Epithelial cell of esophagus (primary cell): Measurements from ENCODE around the gene BCAT1.
"Not testable (repeated sequence)": the region's sequence is repeated elsewhere in the genome, so short reads cannot be mapped to it uniquely, and the experiment has no call there.

ENCODE experiments used
- DNase-seq: peaks from one replicate; pipeline ENCODE4 v3.0.0; 2010; ENCODE audit warnings: low read depth
- H3K4me3 ChIP-seq: 2 replicates; pipeline ENCODE4 v1.5.1; 2011; ENCODE audit warnings: mild to moderate bottlenecking, low read length, control low read depth
- TF ChIP-seq, protein P1 (sequence below): IDR thresholded peaks from 2 replicates; pipeline ENCODE4 v1.5.1; 2011; ENCODE audit warnings: low read depth, mild to moderate bottlenecking, low read length, control low read depth, inconsistent platforms; ENCODE audit not compliant: insufficient read depth; ENCODE audit errors: missing control alignments

BCAT1 gene

DNA sequence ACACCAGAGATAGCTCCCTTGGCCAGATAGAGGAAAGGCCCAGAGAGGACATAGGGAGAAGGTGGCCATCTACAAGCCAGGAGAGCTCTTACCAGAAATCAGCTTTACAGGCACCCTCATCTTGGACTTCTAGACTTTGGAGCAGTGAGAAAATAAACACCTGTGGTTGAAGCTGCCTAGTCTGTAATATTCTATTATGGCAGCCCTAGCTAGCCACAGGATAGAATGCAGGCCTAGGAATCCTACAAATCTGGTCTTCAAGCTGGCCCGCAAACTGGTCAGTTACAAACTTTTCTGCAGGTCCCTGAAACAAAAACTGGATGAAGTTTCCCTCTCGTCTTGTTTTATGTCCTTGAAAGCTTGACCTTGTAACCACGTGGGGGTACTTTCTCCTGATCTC lies 92.4 kb downstream of the BCAT1 start:
- no peak overlapping the region for H3K4me3 ChIP-seq
- DNase-seq, result no peak
- TF ChIP-seq, protein P1, sequence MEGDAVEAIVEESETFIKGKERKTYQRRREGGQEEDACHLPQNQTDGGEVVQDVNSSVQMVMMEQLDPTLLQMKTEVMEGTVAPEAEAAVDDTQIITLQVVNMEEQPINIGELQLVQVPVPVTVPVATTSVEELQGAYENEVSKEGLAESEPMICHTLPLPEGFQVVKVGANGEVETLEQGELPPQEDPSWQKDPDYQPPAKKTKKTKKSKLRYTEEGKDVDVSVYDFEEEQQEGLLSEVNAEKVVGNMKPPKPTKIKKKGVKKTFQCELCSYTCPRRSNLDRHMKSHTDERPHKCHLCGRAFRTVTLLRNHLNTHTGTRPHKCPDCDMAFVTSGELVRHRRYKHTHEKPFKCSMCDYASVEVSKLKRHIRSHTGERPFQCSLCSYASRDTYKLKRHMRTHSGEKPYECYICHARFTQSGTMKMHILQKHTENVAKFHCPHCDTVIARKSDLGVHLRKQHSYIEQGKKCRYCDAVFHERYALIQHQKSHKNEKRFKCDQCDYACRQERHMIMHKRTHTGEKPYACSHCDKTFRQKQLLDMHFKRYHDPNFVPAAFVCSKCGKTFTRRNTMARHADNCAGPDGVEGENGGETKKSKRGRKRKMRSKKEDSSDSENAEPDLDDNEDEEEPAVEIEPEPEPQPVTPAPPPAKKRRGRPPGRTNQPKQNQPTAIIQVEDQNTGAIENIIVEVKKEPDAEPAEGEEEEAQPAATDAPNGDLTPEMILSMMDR, result no peak

DNA sequence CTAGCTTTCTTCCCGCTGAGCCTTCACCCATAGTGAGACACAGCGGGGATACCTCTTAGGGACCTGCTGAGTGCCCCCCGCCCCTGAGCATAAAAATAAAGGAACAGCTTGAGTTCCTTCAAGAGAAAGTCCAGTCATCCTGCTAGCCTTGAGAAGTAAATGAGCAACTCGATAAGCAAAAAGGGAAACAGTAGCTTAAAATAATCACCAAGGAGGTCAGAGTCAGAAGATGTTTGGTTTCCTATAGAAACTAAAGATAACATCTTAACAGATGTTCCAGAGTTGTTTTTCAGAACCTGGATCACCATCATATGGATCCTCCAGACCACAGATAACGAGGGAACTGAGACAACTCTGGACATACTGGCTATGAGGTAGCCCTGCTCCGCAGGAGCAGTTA lies 94.0 kb downstream of the BCAT1 start:
- no peak for DNase-seq
- no peak overlapping the region for H3K4me3 ChIP-seq
- TF ChIP-seq, protein P1, result no peak

DNA sequence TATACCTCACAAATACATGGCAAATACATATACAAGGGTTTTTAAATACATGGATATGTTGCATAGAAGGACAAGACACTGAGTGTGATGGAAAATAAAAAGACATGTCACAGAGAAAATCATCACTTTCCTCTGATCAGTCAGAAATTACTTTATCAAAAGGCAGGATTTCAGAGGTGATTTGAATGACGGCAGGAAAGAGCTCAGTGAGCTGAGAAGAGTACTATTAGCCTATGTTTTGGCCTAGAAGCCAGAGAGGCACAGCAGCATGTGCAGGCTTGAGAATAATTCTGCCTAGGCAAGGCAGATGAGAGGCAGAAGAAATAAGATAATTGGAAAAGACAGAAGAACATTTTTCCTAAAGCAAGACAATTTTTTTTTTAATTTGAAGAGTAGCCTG lies 94.9 kb downstream of the BCAT1 start:
- TF ChIP-seq, protein P1, result no peak
- no peak for DNase-seq
- no peak overlapping the region for H3K4me3 ChIP-seq

DNA sequence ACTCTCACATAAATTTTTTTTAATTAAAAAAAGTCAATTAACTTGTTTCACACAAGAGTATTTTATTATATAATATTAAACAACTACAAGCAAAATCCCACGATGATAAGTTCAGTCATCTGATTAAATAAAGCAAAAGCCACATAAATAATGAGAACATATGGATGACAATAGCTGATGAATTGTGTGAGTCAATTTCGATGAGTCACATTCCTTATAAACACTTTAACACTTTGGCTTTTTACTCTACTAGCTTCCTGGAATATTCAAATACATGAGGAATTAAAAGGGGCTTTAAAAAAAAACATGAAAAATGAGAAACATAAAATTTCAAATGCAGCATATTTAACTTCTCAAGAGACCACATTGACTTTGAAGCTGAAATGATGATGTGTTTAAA lies 95.3 kb downstream of the BCAT1 start:
- H3K4me3 ChIP-seq, result no peak overlapping the region
- peak; percentile 89 for DNase-seq
- TF ChIP-seq, protein P1, result no peak

DNA sequence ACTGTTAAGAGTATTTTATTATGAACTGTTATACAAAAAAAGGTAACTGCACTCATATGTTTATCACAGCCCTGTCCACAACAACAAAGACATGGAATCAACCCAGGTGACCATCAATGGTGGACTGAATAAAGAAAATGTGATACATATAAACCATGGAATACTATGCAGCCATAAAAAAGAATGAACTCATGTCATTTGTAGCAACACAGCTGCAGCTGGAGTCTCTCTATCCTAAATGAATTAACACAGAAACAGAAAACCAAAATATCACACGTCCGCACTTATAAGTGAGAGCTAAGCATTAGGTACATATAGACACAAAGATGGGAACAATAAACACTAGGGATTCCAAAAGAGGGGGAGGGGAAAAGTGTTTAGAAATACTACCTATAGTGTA lies 95.8 kb downstream of the BCAT1 start:
- no peak overlapping the region for H3K4me3 ChIP-seq
- TF ChIP-seq, protein P1, result no peak
- no peak for DNase-seq

DNA sequence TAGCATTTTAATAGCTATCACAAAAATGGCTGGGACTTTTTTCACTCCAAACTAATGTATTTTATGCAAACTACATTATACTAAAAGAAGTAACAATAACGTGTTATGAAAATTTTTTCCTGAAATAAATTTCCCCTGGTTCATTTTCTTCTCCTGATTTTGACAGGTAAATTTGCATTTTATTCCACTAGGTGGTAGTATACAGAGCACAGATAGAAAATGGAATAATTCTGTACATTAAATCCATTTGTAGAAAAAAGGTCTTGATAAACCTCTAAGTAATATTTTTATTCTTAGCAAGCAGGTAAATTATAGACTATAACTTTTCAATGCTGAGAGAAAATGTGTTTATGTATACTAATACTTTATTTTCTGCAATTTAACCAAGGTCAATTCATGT lies 96.5 kb downstream of the BCAT1 start:
- peak; percentile 20 for DNase-seq
- no peak overlapping the region for H3K4me3 ChIP-seq
- TF ChIP-seq, protein P1, result no peak

DNA sequence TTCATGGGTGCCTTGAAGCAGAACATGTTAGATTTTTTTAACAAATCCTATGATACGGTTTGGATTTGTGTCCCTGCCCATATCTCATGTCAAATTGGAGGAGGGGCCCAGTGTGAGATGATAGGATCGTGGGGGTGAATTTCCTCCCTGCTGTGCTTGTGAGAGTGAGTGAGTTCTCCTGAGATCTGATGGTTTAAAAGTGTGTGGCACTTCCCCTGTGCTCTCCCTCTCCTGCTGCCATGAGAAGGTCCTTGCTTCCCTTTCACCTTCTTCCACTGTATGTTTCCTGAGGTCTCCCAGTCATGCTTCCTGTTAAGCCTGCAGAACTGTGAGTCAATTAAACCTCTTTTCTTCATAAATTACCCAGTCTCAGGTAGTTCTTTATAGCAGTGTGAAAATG lies 97.0 kb downstream of the BCAT1 start:
- not testable (repeated sequence) for DNase-seq, H3K4me3 ChIP-seq

DNA sequence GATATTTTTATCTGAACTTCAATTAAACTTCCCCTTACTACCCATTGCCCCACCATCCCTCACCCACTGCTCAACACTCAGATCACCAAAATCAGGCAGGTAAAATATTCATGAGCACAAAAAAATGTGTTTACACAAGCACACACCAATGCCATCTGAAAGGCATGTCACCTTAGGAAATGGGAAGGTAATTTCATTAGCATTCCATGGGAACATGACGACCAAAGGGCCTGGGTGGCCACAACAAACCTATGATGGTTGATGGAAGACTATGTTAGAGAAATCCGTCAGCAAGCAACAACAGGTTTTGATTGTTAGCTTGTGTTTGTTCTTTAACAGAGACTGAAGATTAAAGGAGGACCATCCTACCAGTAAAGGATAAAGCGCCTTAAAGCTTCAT lies 97.6 kb downstream of the BCAT1 start:
- DNase-seq, result no peak
- TF ChIP-seq, protein P1, result no peak
- H3K4me3 ChIP-seq, result no peak overlapping the region
